GM12892 (cell line): ENCODE data around the gene HOXC4.

ENCODE experiments used
- POLR2AphosphoS5 ChIP-seq: IDR thresholded peaks from 2 replicates; pipeline ENCODE4 v1.6.1; 2011; ENCODE audit warnings: low read depth, low read length, control low read depth
- TAF1 ChIP-seq: IDR thresholded peaks from 2 replicates; pipeline ENCODE4 v1.6.1; 2011; ENCODE audit warnings: low read depth, mild to moderate bottlenecking, control low read depth, low read length, borderline replicate concordance

DNA sequence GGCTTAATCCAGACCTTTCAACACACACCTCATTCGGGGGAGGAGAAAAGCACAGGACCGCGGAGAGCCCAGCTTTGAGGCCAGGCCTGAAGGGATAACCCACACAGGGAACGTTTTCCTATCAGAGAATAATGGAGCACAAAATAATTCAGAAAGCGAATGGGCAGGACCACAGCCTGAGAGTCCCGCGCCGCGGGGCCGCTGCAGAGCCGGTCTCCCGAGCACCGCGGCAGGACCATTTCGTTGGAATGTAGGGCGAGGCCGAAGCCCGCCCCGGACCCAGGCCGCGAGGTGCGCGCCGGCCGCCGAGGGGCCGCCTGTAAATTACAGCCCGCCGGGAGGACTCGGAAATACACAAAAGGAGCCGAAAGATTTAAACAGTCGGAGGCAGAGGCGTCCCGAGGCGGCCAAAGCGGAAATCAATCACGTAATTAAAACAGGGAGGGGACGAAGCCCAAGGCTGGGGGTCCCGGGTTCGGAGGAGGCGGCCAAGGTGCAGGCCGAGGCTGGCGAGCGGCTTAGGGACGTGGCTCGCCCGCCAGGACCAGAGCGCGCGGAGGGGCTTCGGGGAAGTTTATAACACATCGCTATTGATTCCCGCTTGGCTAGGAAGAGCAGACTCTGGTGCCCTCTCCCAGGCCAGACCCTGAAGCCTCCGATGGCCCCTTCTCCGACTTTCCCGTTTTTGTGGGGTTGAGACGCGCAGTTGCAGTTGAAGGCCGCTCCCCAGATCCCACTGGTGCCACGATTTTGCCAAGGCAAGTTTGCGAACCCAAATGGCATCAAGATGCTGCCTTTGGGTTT lies 6.3 kb upstream of the HOXC4 start:
- no peak for TF ChIP-seq TAF1
- TF ChIP-seq POLR2AphosphoS5 = no peak
